Neural cell (in vitro differentiated cells): ENCODE data around the gene GRID1. TPM values are rescaled to one million over a fixed set of nuclear protein-coding genes. Genes with fewer than 3 reads are reported as not detected.

Experiments
- H2AFZ ChIP-seq: fragments of 200-600, 300-800 bp; sonication (generic), shearing (Covaris generic); 2 replicates; pipeline ENCODE4 v1.6.0; 2014; ENCODE audit warnings: low read depth, mild to moderate bottlenecking, antibody characterized with exemption, low read length, moderate library complexity
- H3F3A ChIP-seq: fragments of 200-600 bp; shearing (Covaris generic); 2 replicates; pipeline ENCODE4 v1.6.1; 2016; ENCODE audit warnings: mild to moderate bottlenecking, moderate library complexity, mixed read lengths, antibody characterized with exemption, low read length; ENCODE audit not compliant: insufficient read depth, poor library complexity, severe bottlenecking
- H3K27ac ChIP-seq: fragments of 200-600, 300-800 bp; sonication (generic), shearing (Covaris generic); 2 replicates; pipeline ENCODE4 v1.5.1; 2014; ENCODE audit warnings: mild to moderate bottlenecking, low read length, moderate library complexity
- H3K27me3 ChIP-seq: fragments of 300-800, 200-600 bp; sonication (generic), shearing (Covaris generic); 2 replicates; pipeline ENCODE4 v1.6.0; 2014; ENCODE audit warnings: mild to moderate bottlenecking, low read depth, low read length, moderate library complexity; ENCODE audit not compliant: insufficient read depth
- H3K36me3 ChIP-seq: fragments of 300-800, 200-600 bp; sonication (generic), shearing (Covaris generic); 2 replicates; pipeline ENCODE4 v1.5.1; 2014; ENCODE audit warnings: mild to moderate bottlenecking, antibody characterized with exemption, low read length, moderate library complexity; ENCODE audit not compliant: insufficient read depth
- H3K4me2 ChIP-seq: fragments of 300-800, 200-600 bp; sonication (generic), shearing (Covaris generic); 2 replicates; pipeline ENCODE4 v1.6.0; 2014; ENCODE audit warnings: mild to moderate bottlenecking, low read length
- H3K4me3 ChIP-seq: fragments of 300-800, 200-600 bp; sonication (generic), shearing (Covaris generic); 2 replicates; pipeline ENCODE4 v1.5.1; 2014; ENCODE audit warnings: mild to moderate bottlenecking, low read length, moderate library complexity
- H3K79me2 ChIP-seq: fragments of 200-600 bp; shearing (Covaris generic); replicated peaks from 2 replicates; pipeline ENCODE4 v1.6.0; 2014; ENCODE audit warnings: mild to moderate bottlenecking, low read length, moderate library complexity; ENCODE audit not compliant: insufficient read depth
- H3K9ac ChIP-seq: fragments of 300-800, 200-600 bp; sonication (generic), shearing (Covaris generic); 2 replicates; pipeline ENCODE4 v1.6.1; 2016; ENCODE audit warnings: mild to moderate bottlenecking, low read length, mixed read lengths
- H3K9me2 ChIP-seq: fragments of 200-600 bp; shearing (Covaris generic); 2 replicates; pipeline ENCODE4 v1.6.1; 2016; ENCODE audit warnings: mild to moderate bottlenecking, low read length, mixed read lengths; ENCODE audit not compliant: insufficient read depth
- H3K9me3 ChIP-seq: fragments of 200-600, 300-800 bp; sonication (generic), shearing (Covaris generic); 2 replicates; pipeline ENCODE4 v1.6.1; 2016; ENCODE audit warnings: mild to moderate bottlenecking, mixed run types, low read length, moderate library complexity, mixed read lengths
- H4K20me1 ChIP-seq: fragments of 200-600 bp; shearing (Covaris generic); 2 replicates; pipeline ENCODE4 v1.6.1; 2016; ENCODE audit warnings: mild to moderate bottlenecking, mixed run types; ENCODE audit not compliant: insufficient read depth
- EP300 ChIP-seq: fragments of 450-650 bp; conservative IDR thresholded peaks from 2 replicates; pipeline ENCODE4 v1.6.1; 2014; ENCODE audit warnings: antibody characterized with exemption, mild to moderate bottlenecking, moderate library complexity; ENCODE audit not compliant: poor library complexity, severe bottlenecking
- EZH2 ChIP-seq: fragments of 200-600, 300-800 bp; shearing (Covaris generic), sonication (generic); IDR thresholded peaks from 2 replicates; pipeline ENCODE4 v1.6.1; 2014; ENCODE audit warnings: antibody characterized with exemption, low read length, borderline replicate concordance, mild to moderate bottlenecking; ENCODE audit not compliant: insufficient read depth, poor library complexity, severe bottlenecking
- MXI1 ChIP-seq: fragments of 450-650 bp; conservative IDR thresholded peaks from 2 replicates; pipeline ENCODE4 v1.6.1; 2014; ENCODE audit warnings: antibody characterized with exemption, mild to moderate bottlenecking; ENCODE audit not compliant: poor library complexity, severe bottlenecking
- POLR2AphosphoS5 ChIP-seq: IDR thresholded peaks from 2 replicates; pipeline ENCODE4 v1.6.1; 2012
- RAD21 ChIP-seq: fragments of 450-650 bp; conservative IDR thresholded peaks from 2 replicates; pipeline ENCODE4 v1.6.1; 2014; ENCODE audit warnings: antibody characterized with exemption, mild to moderate bottlenecking, moderate library complexity
- REST ChIP-seq: IDR thresholded peaks from 2 replicates; pipeline ENCODE4 v1.6.1; 2012; ENCODE audit warnings: borderline replicate concordance
- SMC3 ChIP-seq: fragments of 450-650 bp; conservative IDR thresholded peaks from 2 replicates; pipeline ENCODE4 v1.6.1; 2014; ENCODE audit warnings: antibody characterized with exemption, mild to moderate bottlenecking, moderate library complexity; ENCODE audit not compliant: poor library complexity
- TAF1 ChIP-seq: IDR thresholded peaks from 2 replicates; pipeline ENCODE4 v1.6.1; 2012; ENCODE audit warnings: low read depth
- polyA plus RNA-seq: library from polyadenylated mRNA; depleted of rRNA; stranded (reverse); fragments of >200 nt; gene quantifications from 2 replicates; pipeline ENCODE4 v1.2.3, GENCODE V29; 2014
- TF ChIP-seq, protein P1 (sequence below): fragments of 450-650 bp; IDR thresholded peaks from 2 replicates; pipeline ENCODE4 v1.5.1; 2014; ENCODE audit warnings: antibody characterized with exemption, mild to moderate bottlenecking, moderate library complexity; ENCODE audit not compliant: poor library complexity, severe bottlenecking

Gene GRID1
- polyA plus RNA-seq, 1 donor from 2014 or later, result 7.3 TPM

- no peak overlapping the region for H3K4me2 ChIP-seq
- H3K4me3 ChIP-seq, result no peak overlapping the region
- no peaks in the 10 kb centered on the region for H3K9me3 ChIP-seq
- no peaks in the 10 kb centered on the region for H3K36me3 ChIP-seq
- no peaks in the 10 kb centered on the region for H4K20me1 ChIP-seq
- H3K79me2 ChIP-seq, result no peaks in the 10 kb centered on the region
- H2AFZ ChIP-seq, result no peak overlapping the region
- H3K9me2 ChIP-seq, result no peaks in the 10 kb centered on the region
- no peaks in the 10 kb centered on the region for H3K27me3 ChIP-seq
- H3F3A ChIP-seq, result no peaks in the 10 kb centered on the region
- no peak overlapping the region for H3K27ac ChIP-seq
- TF ChIP-seq TAF1 (no peak), EZH2 (no peak), POLR2AphosphoS5 (no peak), MXI1 (no peak), EP300 (no peak), SMC3 (no peak), REST (no peak)
- TF ChIP-seq, protein P1, sequence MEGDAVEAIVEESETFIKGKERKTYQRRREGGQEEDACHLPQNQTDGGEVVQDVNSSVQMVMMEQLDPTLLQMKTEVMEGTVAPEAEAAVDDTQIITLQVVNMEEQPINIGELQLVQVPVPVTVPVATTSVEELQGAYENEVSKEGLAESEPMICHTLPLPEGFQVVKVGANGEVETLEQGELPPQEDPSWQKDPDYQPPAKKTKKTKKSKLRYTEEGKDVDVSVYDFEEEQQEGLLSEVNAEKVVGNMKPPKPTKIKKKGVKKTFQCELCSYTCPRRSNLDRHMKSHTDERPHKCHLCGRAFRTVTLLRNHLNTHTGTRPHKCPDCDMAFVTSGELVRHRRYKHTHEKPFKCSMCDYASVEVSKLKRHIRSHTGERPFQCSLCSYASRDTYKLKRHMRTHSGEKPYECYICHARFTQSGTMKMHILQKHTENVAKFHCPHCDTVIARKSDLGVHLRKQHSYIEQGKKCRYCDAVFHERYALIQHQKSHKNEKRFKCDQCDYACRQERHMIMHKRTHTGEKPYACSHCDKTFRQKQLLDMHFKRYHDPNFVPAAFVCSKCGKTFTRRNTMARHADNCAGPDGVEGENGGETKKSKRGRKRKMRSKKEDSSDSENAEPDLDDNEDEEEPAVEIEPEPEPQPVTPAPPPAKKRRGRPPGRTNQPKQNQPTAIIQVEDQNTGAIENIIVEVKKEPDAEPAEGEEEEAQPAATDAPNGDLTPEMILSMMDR, result no peak
- H3K9ac ChIP-seq, result no peak overlapping the region
Measured at GRCh38 chr10:86295791-86296190, 70.8 kb downstream of the GRID1 start.

GRCh38 chr10:86295351-86295750 lies 71.2 kb downstream of the GRID1 start:
- Histone ChIP-seq H3K27me3 (no peaks in the 10 kb centered on the region), H3F3A (no peaks in the 10 kb centered on the region), H3K79me2 (no peaks in the 10 kb centered on the region), H3K36me3 (no peaks in the 10 kb centered on the region), H2AFZ (no peak overlapping the region), H3K9ac (no peak overlapping the region), H4K20me1 (no peaks in the 10 kb centered on the region), H3K4me3 (no peak overlapping the region), H3K27ac (no peak overlapping the region), H3K9me2 (no peaks in the 10 kb centered on the region), H3K9me3 (no peaks in the 10 kb centered on the region), H3K4me2 (no peak overlapping the region)
- TF ChIP-seq EP300, result no peak
- TF ChIP-seq RAD21, result no peak
- TF ChIP-seq, protein P1, result no peak
- no peak for TF ChIP-seq MXI1
- no peak for TF ChIP-seq TAF1
- TF ChIP-seq REST, result no peak
- TF ChIP-seq EZH2, result no peak
- TF ChIP-seq SMC3, result no peak
